Mucosa of descending colon (tissue), 3 donors: ENCODE measurements around the gene LAMA5. TPM values are rescaled to one million over a fixed set of nuclear protein-coding genes. Genes with fewer than 3 reads are reported as not detected.

Experiments
- ATAC-seq: fragments of 200-7000 bp; cut with Tn5 transposase; one replicate; pipeline ENCODE4 v1.9.1; 2020; ENCODE audit warnings: mild to moderate bottlenecking, moderate library complexity
- DNase-seq, 3 donors: peaks; one replicate each; pipeline ENCODE4 v3.0.0-alpha.2; 2020
- H3K36me3 ChIP-seq: fragments of 200-600 bp; one replicate; pipeline ENCODE4 v1.8.0; 2021; ENCODE audit warnings: low read depth, mild to moderate bottlenecking
- H3K4me1 ChIP-seq: fragments of 200-600 bp; one replicate; pipeline ENCODE4 v1.8.0; 2021; ENCODE audit warnings: low read depth, mild to moderate bottlenecking
- H3K4me3 ChIP-seq: fragments of 200-600 bp; one replicate; pipeline ENCODE4 v1.8.0; 2021; ENCODE audit warnings: mild to moderate bottlenecking
- H3K9me3 ChIP-seq: fragments of 200-600 bp; one replicate; pipeline ENCODE4 v1.8.0; 2021; ENCODE audit warnings: mild to moderate bottlenecking
- intact Hi-C, 2 donors: fragments of 100-400 bp; cut with DNase I in 1 of 2; cut with micrococcal nuclease in 1 of 2; formaldehyde crosslinking; loops; one replicate each; pipeline versions ENCODE4 v1.11.0 to v1.11.1; 2022; cut with DNase I, micrococcal nuclease
- total RNA-seq, 3 donors: library from RNA; stranded (reverse); fragmentation: NEBNext Ultra II Directional in 2 of 3; extraction: Animal tissue kit (Norgen Biotek cat#: 25700) in 2 of 3; gene quantifications; one replicate each; pipeline versions ENCODE4 v1.2.1 to v1.2.4, GENCODE V29; 2021 to 2023
- TF ChIP-seq, protein P1 (sequence below): fragments of 200-600 bp; IDR thresholded peaks from one replicate; pipeline ENCODE4 v1.8.0; 2022; ENCODE audit warnings: antibody characterized with exemption, mild to moderate bottlenecking
- donor health status: DM: no; HTN: no; CAD: no; lungs with moderate emphysema.
- donor health status: DM: no; HTN: no; CAD: no.
- donor health status: DM: no; HTN: yes; CAD: no.

Gene LAMA5
- total RNA-seq, 3 donors from 2014 or later = 21.8 to 335 (median 40.7) TPM

DNA sequence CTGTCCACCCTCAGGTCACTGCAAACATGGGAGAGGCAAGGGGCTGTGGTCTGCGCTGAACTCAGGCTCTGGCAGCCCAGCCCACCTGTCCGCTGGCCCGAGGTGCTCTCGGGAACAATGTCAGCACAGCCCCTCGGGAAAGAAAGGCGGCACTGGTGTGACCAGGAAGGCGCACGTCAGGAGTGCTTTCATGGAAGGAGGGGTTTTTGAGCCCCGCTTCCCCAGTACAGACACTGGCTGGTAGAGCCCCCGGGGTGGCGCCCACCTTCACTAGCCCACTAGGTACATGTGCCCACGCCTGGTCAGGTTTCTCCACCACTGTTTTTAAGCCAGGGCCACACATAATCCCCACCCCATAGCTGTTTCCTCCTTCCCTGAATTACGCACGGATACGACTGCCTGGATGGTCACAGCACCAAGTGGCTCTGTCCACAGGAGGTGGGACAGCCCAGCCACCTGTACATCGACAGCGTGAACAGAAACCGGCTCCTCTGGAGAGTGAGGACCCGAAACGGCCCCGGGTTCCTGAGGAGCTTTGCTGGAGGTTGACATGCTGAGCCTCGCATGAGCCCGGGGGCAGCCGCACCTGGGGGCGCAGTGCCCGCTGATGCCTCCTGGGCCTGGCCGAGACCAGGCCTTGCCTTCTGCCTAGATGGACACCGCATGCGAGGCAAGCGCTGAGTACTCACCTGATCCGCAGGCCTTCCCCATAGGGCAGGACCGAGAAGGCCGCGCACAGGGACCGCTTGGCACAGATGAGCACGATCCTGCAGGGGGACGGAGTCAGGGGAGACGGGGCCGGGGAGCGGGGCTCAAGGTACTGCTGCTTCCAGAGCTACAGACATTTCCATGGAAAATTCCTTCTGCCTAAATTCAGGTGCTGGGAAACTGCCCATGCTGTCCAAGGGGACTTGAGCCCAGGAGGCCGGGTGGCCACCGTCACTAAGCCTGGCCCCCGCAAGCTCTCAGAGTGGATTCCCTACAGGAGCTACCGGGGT lies 27.4 kb upstream of the LAMA5 start:
- H3K4me3 ChIP-seq = no peak overlapping the region
- ATAC-seq (no peak), DNase-seq (no peak)
- TF ChIP-seq, protein P1, sequence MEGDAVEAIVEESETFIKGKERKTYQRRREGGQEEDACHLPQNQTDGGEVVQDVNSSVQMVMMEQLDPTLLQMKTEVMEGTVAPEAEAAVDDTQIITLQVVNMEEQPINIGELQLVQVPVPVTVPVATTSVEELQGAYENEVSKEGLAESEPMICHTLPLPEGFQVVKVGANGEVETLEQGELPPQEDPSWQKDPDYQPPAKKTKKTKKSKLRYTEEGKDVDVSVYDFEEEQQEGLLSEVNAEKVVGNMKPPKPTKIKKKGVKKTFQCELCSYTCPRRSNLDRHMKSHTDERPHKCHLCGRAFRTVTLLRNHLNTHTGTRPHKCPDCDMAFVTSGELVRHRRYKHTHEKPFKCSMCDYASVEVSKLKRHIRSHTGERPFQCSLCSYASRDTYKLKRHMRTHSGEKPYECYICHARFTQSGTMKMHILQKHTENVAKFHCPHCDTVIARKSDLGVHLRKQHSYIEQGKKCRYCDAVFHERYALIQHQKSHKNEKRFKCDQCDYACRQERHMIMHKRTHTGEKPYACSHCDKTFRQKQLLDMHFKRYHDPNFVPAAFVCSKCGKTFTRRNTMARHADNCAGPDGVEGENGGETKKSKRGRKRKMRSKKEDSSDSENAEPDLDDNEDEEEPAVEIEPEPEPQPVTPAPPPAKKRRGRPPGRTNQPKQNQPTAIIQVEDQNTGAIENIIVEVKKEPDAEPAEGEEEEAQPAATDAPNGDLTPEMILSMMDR = no peak
- H3K4me1 ChIP-seq = no peaks in the 10 kb centered on the region
- H3K36me3 ChIP-seq = no peaks in the 10 kb centered on the region
- intact Hi-C loops = no loop called here
- H3K9me3 ChIP-seq = no peaks in the 10 kb centered on the region

DNA sequence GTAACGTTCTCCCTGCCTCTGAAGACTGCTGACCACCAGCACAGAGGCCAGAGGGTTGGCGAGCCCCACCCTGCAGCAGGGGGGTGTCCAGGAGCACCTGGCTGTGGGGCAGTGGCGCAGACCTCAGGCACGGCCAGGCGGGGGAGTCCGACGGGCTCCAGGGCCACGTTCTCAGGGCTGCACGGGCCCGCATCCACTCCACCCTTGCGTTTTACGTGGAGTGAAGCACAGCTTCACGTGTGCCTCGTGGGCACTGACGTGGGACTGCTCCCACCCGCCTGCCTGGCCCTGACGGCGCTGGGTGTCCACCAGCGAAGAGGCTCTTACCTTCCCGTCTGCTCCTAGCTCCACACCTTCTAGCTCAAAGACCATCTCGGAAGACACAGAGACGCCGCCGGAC lies 26.7 kb upstream of the LAMA5 start:
- no peak for DNase-seq
- Histone ChIP-seq H3K9me3 (no peaks in the 10 kb centered on the region), H3K4me1 (no peaks in the 10 kb centered on the region), H3K36me3 (no peaks in the 10 kb centered on the region), H3K4me3 (no peak overlapping the region)
- intact Hi-C loops = no loop called here
- ATAC-seq = no peak
- TF ChIP-seq, protein P1 = no peak

DNA sequence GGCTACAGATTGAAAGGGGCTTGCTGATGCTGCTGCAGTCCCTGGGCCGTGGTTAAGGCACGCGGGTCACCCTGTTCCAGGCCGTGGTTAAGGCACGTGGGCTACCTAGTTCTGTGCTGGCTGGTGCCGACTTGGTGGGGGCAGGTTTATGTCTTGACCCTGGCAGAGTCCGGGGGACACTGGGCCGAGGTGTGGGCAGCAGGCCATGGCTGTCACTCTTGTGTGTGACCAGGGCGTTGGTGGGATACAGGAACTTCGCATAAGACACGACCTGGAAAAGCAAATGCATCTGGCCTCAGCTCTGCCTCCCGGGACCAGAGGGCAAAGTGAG lies 26.2 kb upstream of the LAMA5 start:
- TF ChIP-seq, protein P1 = no peak
- ATAC-seq = no peak
- Histone ChIP-seq H3K4me1 (peaks cover 1% of the 10 kb centered on the region), H3K9me3 (no peaks in the 10 kb centered on the region), H3K4me3 (no peak overlapping the region), H3K36me3 (no peaks in the 10 kb centered on the region)
- DNase-seq = no peak
- intact Hi-C loops = no loop called here

DNA sequence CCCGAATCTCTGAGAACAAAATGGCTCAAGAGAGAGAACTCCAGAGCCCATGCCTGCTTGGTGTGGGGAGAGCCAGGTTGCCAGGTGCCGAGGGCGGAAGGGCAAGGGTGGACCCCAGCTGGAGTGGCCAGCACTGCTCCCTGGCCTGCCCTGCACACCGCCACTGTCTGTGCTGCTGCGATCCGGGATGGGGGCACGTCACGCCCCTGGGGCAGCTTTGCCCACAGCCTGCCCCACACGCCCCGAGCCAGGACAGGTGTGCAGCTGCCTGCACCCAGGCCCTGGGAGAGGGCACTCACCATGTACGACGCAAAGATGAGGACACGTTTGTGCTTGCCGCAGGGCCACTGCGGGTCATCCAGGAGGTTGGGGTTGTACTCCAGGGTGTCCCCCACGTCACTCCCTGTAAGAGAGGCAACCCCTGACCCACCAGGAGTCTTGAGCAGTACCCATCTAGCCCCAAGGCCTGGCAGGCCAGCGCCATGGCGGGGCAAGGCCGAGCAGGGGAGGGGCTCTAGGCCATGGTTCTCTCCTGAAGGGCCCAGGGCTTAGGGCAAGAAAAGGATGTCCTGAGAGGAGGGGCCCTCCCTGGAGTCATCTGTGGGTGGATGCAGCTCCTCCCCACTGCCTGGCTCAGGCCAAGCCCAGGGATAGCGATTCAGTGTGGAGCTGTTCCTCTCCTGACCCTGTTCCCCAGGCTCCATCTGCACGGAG lies 25.7 kb upstream of the LAMA5 start:
- DNase-seq = no peak
- intact Hi-C loops = no loop called here
- Histone ChIP-seq H3K9me3 (no peaks in the 10 kb centered on the region), H3K36me3 (no peaks in the 10 kb centered on the region), H3K4me1 (peaks cover 7% of the 10 kb centered on the region), H3K4me3 (no peak overlapping the region)
- TF ChIP-seq, protein P1 = no peak
- ATAC-seq = no peak

DNA sequence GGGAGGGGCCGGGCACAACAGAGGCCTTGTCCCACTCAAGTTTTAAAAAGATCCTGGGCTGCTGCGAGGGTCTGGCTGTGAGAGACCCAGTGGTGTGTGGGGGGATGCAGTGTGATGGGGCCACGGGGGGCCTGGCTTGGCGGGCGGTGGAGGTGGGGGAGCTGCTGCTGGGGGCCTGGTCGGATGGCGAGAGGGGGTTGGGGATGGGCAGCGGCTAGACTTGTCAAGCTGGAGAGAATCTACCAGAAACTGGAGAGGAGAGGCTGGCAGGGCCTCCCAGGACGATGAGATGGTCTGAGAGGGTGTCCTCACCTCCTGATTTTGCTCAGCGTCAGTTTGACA lies 24.9 kb upstream of the LAMA5 start:
- Histone ChIP-seq H3K36me3 (no peaks in the 10 kb centered on the region), H3K9me3 (no peaks in the 10 kb centered on the region), H3K4me1 (peaks cover 11% of the 10 kb centered on the region), H3K4me3 (no peak overlapping the region)
- no peak for ATAC-seq
- DNase-seq = no peak
- intact Hi-C loops = no loop called here
- TF ChIP-seq, protein P1 = no peak
